H9 (cell line): ENCODE results near the gene COL23A1. TPM values are rescaled to one million over a fixed set of nuclear protein-coding genes. Genes with fewer than 3 reads are reported as not detected.

Source experiments
- DNase-seq: peaks from one replicate; pipeline ENCODE4 v3.0.0-alpha.2; 2017
- H2AFZ ChIP-seq: one replicate; pipeline ENCODE4 v1.6.1; 2013; ENCODE audit warnings: mild to moderate bottlenecking, low read length, control low read depth, moderate library complexity
- H2AK5ac ChIP-seq: 2 replicates; pipeline ENCODE4 v1.6.1; 2013; ENCODE audit warnings: low read length, control low read depth, mixed read lengths; ENCODE audit not compliant: insufficient read length
- H2BK120ac ChIP-seq: one replicate; pipeline ENCODE4 v1.6.1; 2013; ENCODE audit warnings: low read depth, mild to moderate bottlenecking, low read length, control low read depth, inconsistent platforms; ENCODE audit not compliant: poor library complexity, severe bottlenecking
- H2BK12ac ChIP-seq: 2 replicates; pipeline ENCODE4 v1.6.1; 2013; ENCODE audit warnings: low read length, control low read depth, mixed read lengths, low read depth; ENCODE audit not compliant: insufficient read length
- H2BK15ac ChIP-seq: 2 replicates; pipeline ENCODE4 v1.6.1; 2013; ENCODE audit warnings: low read depth, low read length, control low read depth
- H2BK20ac ChIP-seq: one replicate; pipeline ENCODE4 v1.6.1; 2013; ENCODE audit warnings: low read depth, mild to moderate bottlenecking, low read length, control low read depth, inconsistent platforms; ENCODE audit not compliant: poor library complexity, severe bottlenecking
- H2BK5ac ChIP-seq: 2 replicates; pipeline ENCODE4 v1.6.1; 2013; ENCODE audit warnings: low read length, control low read depth, mixed read lengths; ENCODE audit not compliant: insufficient read length
- H3K14ac ChIP-seq: 2 replicates; pipeline ENCODE4 v1.6.1; 2013; ENCODE audit warnings: low read length, control low read depth; ENCODE audit not compliant: insufficient read depth
- H3K18ac ChIP-seq: 2 replicates; pipeline ENCODE4 v1.6.1; 2013; ENCODE audit warnings: low read depth, mild to moderate bottlenecking, mixed read lengths, low read length, control low read depth; ENCODE audit not compliant: insufficient read length
- H3K23ac ChIP-seq: 2 replicates; pipeline ENCODE4 v1.6.1; 2013; ENCODE audit warnings: low read length, control low read depth, mixed read lengths, low read depth; ENCODE audit not compliant: insufficient read length
- H3K23me2 ChIP-seq: 2 replicates; pipeline ENCODE4 v1.6.1; 2013; ENCODE audit warnings: low read depth, mild to moderate bottlenecking, mixed read lengths, low read length, control low read depth; ENCODE audit not compliant: insufficient read length, poor library complexity, severe bottlenecking
- H3K27ac ChIP-seq: 2 replicates; pipeline ENCODE4 v1.5.1; 2013; ENCODE audit warnings: low read length, control low read depth, mixed read lengths, low read depth; ENCODE audit not compliant: insufficient read length
- H3K27me3 ChIP-seq: 2 replicates; pipeline ENCODE4 v1.6.1; 2013; ENCODE audit warnings: low read length, control low read depth, inconsistent platforms; ENCODE audit not compliant: insufficient read depth
- H3K4ac ChIP-seq: 2 replicates; pipeline ENCODE4 v1.6.1; 2013; ENCODE audit warnings: low read depth, mild to moderate bottlenecking, control low read depth, inconsistent platforms, low read length, moderate library complexity
- H3K4me1 ChIP-seq: 2 replicates; pipeline ENCODE4 v1.6.1; 2013; ENCODE audit warnings: low read length, control low read depth, inconsistent platforms; ENCODE audit not compliant: insufficient read depth
- H3K4me2 ChIP-seq: 2 replicates; pipeline ENCODE4 v1.6.1; 2013; ENCODE audit warnings: low read length, control low read depth, mixed read lengths; ENCODE audit not compliant: insufficient read length, insufficient read depth
- H3K56ac ChIP-seq: 2 replicates; pipeline ENCODE4 v1.6.1; 2013; ENCODE audit warnings: low read depth, mild to moderate bottlenecking, mixed read lengths, low read length, control low read depth; ENCODE audit not compliant: insufficient read length
- H3K79me1 ChIP-seq: 2 replicates; pipeline ENCODE4 v1.6.1; 2013; ENCODE audit warnings: low read depth, mild to moderate bottlenecking, moderate library complexity, low read length, control low read depth, inconsistent platforms; ENCODE audit not compliant: insufficient read depth, poor library complexity, severe bottlenecking
- H3K79me2 ChIP-seq: 2 replicates; pipeline ENCODE4 v1.6.1; 2013; ENCODE audit warnings: low read length, control low read depth, inconsistent platforms; ENCODE audit not compliant: insufficient read depth
- H3K9ac ChIP-seq: 2 replicates; pipeline ENCODE4 v1.6.1; 2013; ENCODE audit warnings: low read length, control low read depth, mixed read lengths; ENCODE audit not compliant: insufficient read length; ENCODE audit errors: extremely low read depth
- H3K9me3 ChIP-seq: one replicate; pipeline ENCODE4 v1.6.1; 2013; ENCODE audit warnings: low read depth, low read length, inconsistent platforms; ENCODE audit not compliant: control insufficient read depth
- H3T11ph ChIP-seq: one replicate; pipeline ENCODE4 v1.6.1; 2013; ENCODE audit warnings: mild to moderate bottlenecking, low read length, control low read depth, inconsistent platforms
- H4K20me1 ChIP-seq: one replicate; pipeline ENCODE4 v1.6.1; 2013; ENCODE audit not compliant: control insufficient read depth, insufficient read length, insufficient read depth
- H4K5ac ChIP-seq: 2 replicates; pipeline ENCODE4 v1.6.1; 2013; ENCODE audit warnings: low read depth, mild to moderate bottlenecking, mixed read lengths, low read length, control low read depth; ENCODE audit not compliant: insufficient read length
- H4K8ac ChIP-seq: replicated peaks from 2 replicates; pipeline ENCODE4 v1.6.1; 2013; ENCODE audit warnings: low read length, control low read depth, mixed read lengths, low read depth; ENCODE audit not compliant: insufficient read length
- H4K91ac ChIP-seq: 2 replicates; pipeline ENCODE4 v1.6.1; 2013; ENCODE audit warnings: low read depth, mild to moderate bottlenecking, moderate library complexity, mixed read lengths, low read length, control low read depth; ENCODE audit not compliant: insufficient read length
- H3K27ac Mint-ChIP-seq, 3 experiments: 2 replicates in 2 of 3; 3 replicates in 1 of 3; pipeline ENCODE4 v1.8.0; 2020 to 2021; ENCODE audit warnings: mixed read lengths in 3 of 3, mild to moderate bottlenecking in 1 of 3, moderate library complexity in 1 of 3
- H3K27me3 Mint-ChIP-seq: 2 replicates; pipeline ENCODE4 v1.8.0; 2021; ENCODE audit warnings: low read depth, mild to moderate bottlenecking, moderate library complexity, mixed read lengths
- H3K36me3 Mint-ChIP-seq, 3 experiments: 2 replicates in 2 of 3; 3 replicates in 1 of 3; pipeline ENCODE4 v1.8.0; 2020 to 2021; ENCODE audit warnings: low read depth in 3 of 3, mixed read lengths in 3 of 3; ENCODE audit not compliant: insufficient read depth in 1 of 3
- H3K4me1 Mint-ChIP-seq, 2 experiments: 2 replicates each; pipeline ENCODE4 v1.8.0; 2020; ENCODE audit warnings: mixed read lengths in 2 of 2
- H3K4me3 Mint-ChIP-seq, 2 experiments: 2 replicates in 1 of 2; 3 replicates in 1 of 2; pipeline ENCODE4 v1.8.0; 2020 to 2021; ENCODE audit warnings: mild to moderate bottlenecking in 2 of 2, mixed read lengths in 2 of 2, moderate library complexity in 1 of 2
- H3K9me3 Mint-ChIP-seq, 2 experiments: 2 replicates in 1 of 2; 3 replicates in 1 of 2; pipeline ENCODE4 v1.8.0; 2020; ENCODE audit warnings: mild to moderate bottlenecking in 2 of 2, mixed read lengths in 2 of 2, moderate library complexity in 1 of 2
- WGBS: extraction: QIAGEN DNeasy Blood & Tissue Kit; methylation state at CpG from one replicate; pipeline ENCODE4 v1.1.7; 2013; ENCODE audit warnings: missing lambda C conversion rate, low lambda C conversion rate, mixed read lengths; ENCODE audit not compliant: insufficient read length; ENCODE audit errors: extremely low coverage; 5-methylcytosine and 5-hydroxymethylcytosine counted together
- total RNA-seq: library from RNA; stranded (reverse); gene quantifications from 2 replicates; pipeline ENCODE4 v1.2.1, GENCODE V29; 2021
- TF ChIP-seq, protein P1 (sequence below): fragments of 200-600 bp; sonication (generic); conservative IDR thresholded peaks from 3 replicates; pipeline ENCODE4 v1.8.0; 2021; ENCODE audit warnings: antibody characterized with exemption, mild to moderate bottlenecking

The COL23A1 gene
- total RNA-seq, 1 experiment from 2014 or later: 2.6 TPM

GRCh38 chr5:178434016-178434761 is 156.0 kb downstream of the COL23A1 start:
- H3K27me3 ChIP-seq: no peaks in the 10 kb centered on the region
- no peak overlapping the region for H3K9ac ChIP-seq
- H4K8ac ChIP-seq: no peak overlapping the region
- H3K23me2 ChIP-seq: no peaks in the 10 kb centered on the region
- Mint-ChIP-seq H3K4me3 (no peak overlapping the region), H3K4me1 (peaks cover 14 to 21% of the 10 kb centered on the region in 2 experiments), H3K27ac (peak overlapping the region in 1 of 3 experiments; percentile 89; a peak in 1 of 7 replicates), H3K27me3 (no peaks in the 10 kb centered on the region; the same call in 1 of the 2 replicates), H3K36me3 (peaks cover 0 to 5% (median 0%) of the 10 kb centered on the region in 3 experiments; a peak in 5 of 7 replicates), H3K9me3 (peaks cover 2 to 6% of the 10 kb centered on the region in 2 experiments; a peak in 3 of 5 replicates)
- no peaks in the 10 kb centered on the region for H3K79me2 ChIP-seq
- H3K79me1 ChIP-seq: no peaks in the 10 kb centered on the region
- H3K23ac ChIP-seq: no peak overlapping the region
- H2AK5ac ChIP-seq: no peak overlapping the region
- no peak overlapping the region for H2BK20ac ChIP-seq
- TF ChIP-seq, protein P1, sequence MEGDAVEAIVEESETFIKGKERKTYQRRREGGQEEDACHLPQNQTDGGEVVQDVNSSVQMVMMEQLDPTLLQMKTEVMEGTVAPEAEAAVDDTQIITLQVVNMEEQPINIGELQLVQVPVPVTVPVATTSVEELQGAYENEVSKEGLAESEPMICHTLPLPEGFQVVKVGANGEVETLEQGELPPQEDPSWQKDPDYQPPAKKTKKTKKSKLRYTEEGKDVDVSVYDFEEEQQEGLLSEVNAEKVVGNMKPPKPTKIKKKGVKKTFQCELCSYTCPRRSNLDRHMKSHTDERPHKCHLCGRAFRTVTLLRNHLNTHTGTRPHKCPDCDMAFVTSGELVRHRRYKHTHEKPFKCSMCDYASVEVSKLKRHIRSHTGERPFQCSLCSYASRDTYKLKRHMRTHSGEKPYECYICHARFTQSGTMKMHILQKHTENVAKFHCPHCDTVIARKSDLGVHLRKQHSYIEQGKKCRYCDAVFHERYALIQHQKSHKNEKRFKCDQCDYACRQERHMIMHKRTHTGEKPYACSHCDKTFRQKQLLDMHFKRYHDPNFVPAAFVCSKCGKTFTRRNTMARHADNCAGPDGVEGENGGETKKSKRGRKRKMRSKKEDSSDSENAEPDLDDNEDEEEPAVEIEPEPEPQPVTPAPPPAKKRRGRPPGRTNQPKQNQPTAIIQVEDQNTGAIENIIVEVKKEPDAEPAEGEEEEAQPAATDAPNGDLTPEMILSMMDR: no peak
- H4K91ac ChIP-seq: no peak overlapping the region
- no peak overlapping the region for H3K18ac ChIP-seq
- no peaks in the 10 kb centered on the region for H3K9me3 ChIP-seq
- no peak for DNase-seq
- H4K20me1 ChIP-seq: no peaks in the 10 kb centered on the region
- H3K56ac ChIP-seq: no peak overlapping the region
- no peak overlapping the region for H2BK5ac ChIP-seq
- H2AFZ ChIP-seq: no peak overlapping the region
- no peak overlapping the region for H2BK12ac ChIP-seq
- no peak overlapping the region for H3K4ac ChIP-seq
- H4K5ac ChIP-seq: no peak overlapping the region
- no peak overlapping the region for H3K27ac ChIP-seq
- no peak overlapping the region for H2BK15ac ChIP-seq
- no CpG with 5 or more reads among the region's 13 CpGs for WGBS
- H3K4me2 ChIP-seq: no peak overlapping the region
- H3T11ph ChIP-seq: no peak overlapping the region
- H3K14ac ChIP-seq: no peak overlapping the region; the same call in 1 of the 2 replicates
- H2BK120ac ChIP-seq: no peak overlapping the region
- no peaks in the 10 kb centered on the region; the same call in 1 of the 2 replicates for H3K4me1 ChIP-seq
